B cell (primary cell): ENCODE measurements around the gene ATCAY.
"Not testable (repeated sequence)": the region's sequence is repeated elsewhere in the genome, so short reads cannot be mapped to it uniquely, and the experiment has no call there.

ENCODE experiments used
- CTCF ChIP-seq: fragments of 200-600 bp; IDR thresholded peaks from one replicate; pipeline ENCODE4 v1.8.0; 2022; ENCODE audit warnings: antibody characterized with exemption, mild to moderate bottlenecking
- EZH2 ChIP-seq: IDR thresholded peaks from 2 replicates; pipeline ENCODE4 v1.6.1; 2012; ENCODE audit warnings: borderline replicate concordance, low read depth, mild to moderate bottlenecking, moderate library complexity, low read length; ENCODE audit not compliant: insufficient read depth, poor library complexity, severe bottlenecking

GRCh38 chr19:3874695-3875094 is 5.8 kb upstream of the ATCAY start:
- not testable (repeated sequence) for TF ChIP-seq CTCF, EZH2
